KBM-7 (cell line): ENCODE measurements around the gene SIRT2.
"Not testable (repeated sequence)": the region's sequence is repeated elsewhere in the genome, so short reads cannot be mapped to it uniquely, and the experiment has no call there.

ENCODE experiments used
- DNase-seq: peaks from one replicate; pipeline ENCODE4 v3.0.0-alpha.2; 2015
- in situ Hi-C: fragments of 300-500 bp; cut with MboI; formaldehyde crosslinking; loops from 2 replicates; pipeline ENCODE4 v1.14.3; 2020; ENCODE audit warnings: low sequenced_read_pairs, low pct_unique_long_range_greater_than_20kb, mixed read lengths

Gene SIRT2

GRCh38 chr19:38875656-38876395, 23.6 kb downstream of the SIRT2 start:
- in situ Hi-C loops: no loop called here
- no peak for DNase-seq

GRCh38 chr19:38873400-38873799, 26.0 kb downstream of the SIRT2 start:
- DNase-seq, in situ Hi-C loops: not testable (repeated sequence)

- in situ Hi-C loops: no loop called here
- DNase-seq: no peak
Observed at GRCh38 chr19:38870612-38871011, 28.8 kb downstream of the SIRT2 start.

- DNase-seq: peak; percentile 92
- in situ Hi-C loops: no loop called here
Observed at GRCh38 chr19:38869836-38870607, 29.4 kb downstream of the SIRT2 start.

GRCh38 chr19:38869160-38869835, 30.1 kb downstream of the SIRT2 start:
- in situ Hi-C loops: no loop called here
- no peak for DNase-seq

GRCh38 chr19:38868551-38868950, 30.9 kb downstream of the SIRT2 start:
- in situ Hi-C loops: no loop called here
- DNase-seq: no peak

- in situ Hi-C loops: no loop called here
Observed at GRCh38 chr19:38867171-38867780, 32.1 kb downstream of the SIRT2 start.

GRCh38 chr19:38862321-38863059, 36.9 kb downstream of the SIRT2 start:
- peak; percentile 92 for DNase-seq
- in situ Hi-C loops: no loop called here

More at GRCh38 chr19:38867171-38867780, 32.1 kb downstream of the SIRT2 start:
- DNase-seq: no peak

GRCh38 chr19:38861368-38861767, 38.0 kb downstream of the SIRT2 start:
- no peak for DNase-seq
- in situ Hi-C loops: no loop called here

DNA sequence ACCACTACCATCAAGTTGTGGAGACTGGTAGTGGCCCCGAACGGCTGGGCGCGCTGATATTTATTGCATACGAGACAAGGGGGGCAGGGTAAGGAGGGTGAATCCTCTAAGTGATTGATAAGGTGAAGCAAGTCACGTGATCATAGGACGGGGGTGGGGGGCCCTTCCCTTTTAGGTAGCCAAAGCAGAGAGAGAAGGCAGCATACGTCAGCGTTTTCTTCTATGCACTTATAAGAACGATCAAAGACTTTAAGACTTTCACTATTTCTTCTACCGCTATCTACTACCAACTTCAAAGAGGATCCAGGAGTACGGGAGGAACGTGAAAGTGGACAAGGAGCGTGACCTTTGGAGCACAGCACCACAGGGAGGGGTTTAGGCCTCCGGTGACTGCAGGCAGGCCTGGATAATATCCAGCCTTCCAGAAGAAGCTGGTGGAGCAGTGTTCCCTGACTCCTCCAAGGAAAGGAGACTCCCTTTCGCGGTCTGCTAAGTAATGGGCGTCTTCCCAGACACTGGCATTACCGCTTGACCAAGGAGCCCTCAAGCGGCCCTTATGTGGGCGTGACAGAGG, 39.7 kb downstream of the SIRT2 start:
- in situ Hi-C loops, DNase-seq: not testable (repeated sequence)

- in situ Hi-C loops: no loop called here
Observed at GRCh38 chr19:38856813-38857212, 42.6 kb downstream of the SIRT2 start.

GRCh38 chr19:38855751-38856150, 43.7 kb downstream of the SIRT2 start:
- in situ Hi-C loops: not testable (repeated sequence)

More at GRCh38 chr19:38856813-38857212, 42.6 kb downstream of the SIRT2 start:
- DNase-seq: no peak

GRCh38 chr19:38854961-38855360, 44.5 kb downstream of the SIRT2 start:
- DNase-seq, in situ Hi-C loops: not testable (repeated sequence)

More at GRCh38 chr19:38855751-38856150, 43.7 kb downstream of the SIRT2 start:
- not testable (repeated sequence) for DNase-seq

GRCh38 chr19:38853214-38853613, 46.2 kb downstream of the SIRT2 start:
- DNase-seq: no peak
- in situ Hi-C loops: no loop called here

- DNase-seq: peak; percentile 52
- in situ Hi-C loops: no loop called here
Observed at GRCh38 chr19:38852231-38853044, 47.0 kb downstream of the SIRT2 start.

GRCh38 chr19:38851622-38852230, 47.7 kb downstream of the SIRT2 start:
- in situ Hi-C loops: no loop called here
- DNase-seq: peak; percentile 82

- DNase-seq: no peak
- in situ Hi-C loops: no loop called here
Observed at GRCh38 chr19:38850976-38851621, 48.3 kb downstream of the SIRT2 start.
